ENCODE results near the gene ARL15.
"Not testable (repeated sequence)": the region's sequence is repeated elsewhere in the genome, so short reads cannot be mapped to it uniquely, and the experiment has no call there.

Gene ARL15

GRCh38 chr5:53982319-53982718 is 328.1 kb downstream of the ARL15 start:
- DNase-seq (ENCODE audit: low spot score), result not testable (repeated sequence)

- no peak for DNase-seq (ENCODE audit: low spot score)
These were observed 330.3 kb downstream of the ARL15 start for GRCh38 chr5:53980061-53980460.

DNA sequence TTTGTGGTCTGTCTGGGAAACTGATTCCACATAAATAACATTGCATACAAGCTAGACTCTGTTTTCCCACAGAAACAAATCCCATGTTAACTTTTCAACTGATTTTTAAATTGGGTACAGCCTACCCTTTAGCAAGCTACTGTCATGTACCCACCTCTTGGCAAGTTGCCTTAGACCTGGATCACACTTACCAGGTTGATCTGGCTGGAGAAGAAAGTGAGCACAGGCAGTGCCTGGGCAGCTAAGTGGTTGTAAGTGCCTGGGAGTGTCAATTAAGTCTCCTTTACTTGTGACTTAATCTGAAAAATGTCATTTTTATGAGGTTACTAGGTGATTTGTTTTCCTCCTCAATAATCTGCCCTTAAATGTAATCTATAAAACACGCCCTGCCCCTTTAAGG is 336.4 kb downstream of the ARL15 start:
- DNase-seq (ENCODE audit: low spot score), result no peak

- DNase-seq (ENCODE audit: low spot score), result no peak
These were observed 338.1 kb downstream of the ARL15 start for GRCh38 chr5:53972314-53972713.

- DNase-seq (ENCODE audit: low spot score), result no peak
These were observed 338.8 kb downstream of the ARL15 start for GRCh38 chr5:53971551-53971950.

- DNase-seq (ENCODE audit: low spot score), result no peak
These were observed 339.2 kb downstream of the ARL15 start for GRCh38 chr5:53971131-53971530.

- DNase-seq (ENCODE audit: low spot score), result no peak
These were observed 339.9 kb downstream of the ARL15 start for GRCh38 chr5:53970475-53970874.

DNA sequence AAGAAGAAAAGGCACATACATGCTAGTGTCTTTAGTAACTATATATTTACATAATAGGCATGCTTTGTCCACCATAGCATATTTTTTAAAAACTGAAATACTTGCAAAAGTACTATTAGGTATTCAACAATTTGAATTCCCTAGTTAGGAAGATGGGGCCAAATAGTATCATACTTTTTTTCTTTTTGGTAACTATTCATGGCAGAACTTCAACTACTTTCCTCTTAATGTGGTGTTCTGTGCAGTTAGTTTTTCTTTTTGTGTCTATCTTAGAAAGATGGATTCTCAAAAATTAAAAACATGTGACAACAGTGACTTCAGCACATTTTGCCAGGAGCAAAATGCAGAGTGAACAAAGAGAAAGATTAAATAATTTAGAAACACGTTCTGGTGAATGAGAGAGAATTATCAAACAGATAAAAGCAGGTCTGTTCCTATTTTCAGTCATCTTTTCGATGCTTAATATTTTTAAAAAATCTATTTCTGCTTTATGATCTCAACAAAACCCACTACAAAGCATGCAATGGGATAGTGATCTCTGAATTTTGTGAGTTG is 341.1 kb downstream of the ARL15 start:
- no peak for DNase-seq (ENCODE audit: low spot score)

DNA sequence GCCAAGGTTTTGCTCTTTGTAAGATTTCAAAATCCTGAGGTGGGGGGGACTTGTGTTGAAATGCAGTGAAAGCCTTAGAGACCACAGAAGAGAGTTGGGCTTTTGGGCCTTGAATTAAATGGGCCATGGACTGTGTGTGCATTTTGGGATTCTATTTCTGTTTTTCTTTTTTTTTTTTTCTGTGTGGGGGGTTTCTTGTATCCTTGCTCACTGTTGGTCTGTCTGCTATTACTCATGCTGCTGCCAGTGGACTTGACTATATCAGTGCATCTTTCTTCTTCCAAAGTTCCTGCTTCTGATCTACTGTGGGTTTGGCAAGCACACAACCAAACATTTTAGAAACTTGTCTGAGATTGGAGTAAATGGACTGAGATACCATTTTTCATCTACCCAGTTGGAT is 344.9 kb downstream of the ARL15 start:
- DNase-seq (ENCODE audit: low spot score), result no peak

GRCh38 chr5:53963958-53964357 is 346.4 kb downstream of the ARL15 start:
- DNase-seq (ENCODE audit: low spot score), result peak; percentile 18

GRCh38 chr5:53962306-53962705 is 348.1 kb downstream of the ARL15 start:
- DNase-seq (ENCODE audit: low spot score), result no peak

GRCh38 chr5:53956632-53957031 is 353.7 kb downstream of the ARL15 start:
- DNase-seq (ENCODE audit: low spot score), result no peak

DNA sequence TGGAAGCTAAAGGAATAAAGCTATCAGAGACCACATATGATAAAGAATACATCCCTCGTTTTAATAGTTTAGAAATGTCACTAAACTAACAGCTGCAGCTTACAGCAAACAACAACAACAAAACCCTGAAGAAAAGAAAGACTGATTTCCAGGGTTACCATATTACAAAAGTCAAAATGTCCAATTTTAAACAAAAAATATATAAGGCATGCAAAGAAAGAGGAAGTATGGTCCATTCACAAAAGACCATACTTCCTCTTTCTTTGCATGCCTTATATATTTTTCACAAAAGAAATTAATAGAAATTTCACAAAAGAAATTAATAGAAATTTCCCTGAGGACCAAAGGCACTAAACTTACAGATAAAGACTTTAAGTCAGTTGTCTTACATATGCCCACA is 354.2 kb downstream of the ARL15 start:
- DNase-seq (ENCODE audit: low spot score), result no peak

DNA sequence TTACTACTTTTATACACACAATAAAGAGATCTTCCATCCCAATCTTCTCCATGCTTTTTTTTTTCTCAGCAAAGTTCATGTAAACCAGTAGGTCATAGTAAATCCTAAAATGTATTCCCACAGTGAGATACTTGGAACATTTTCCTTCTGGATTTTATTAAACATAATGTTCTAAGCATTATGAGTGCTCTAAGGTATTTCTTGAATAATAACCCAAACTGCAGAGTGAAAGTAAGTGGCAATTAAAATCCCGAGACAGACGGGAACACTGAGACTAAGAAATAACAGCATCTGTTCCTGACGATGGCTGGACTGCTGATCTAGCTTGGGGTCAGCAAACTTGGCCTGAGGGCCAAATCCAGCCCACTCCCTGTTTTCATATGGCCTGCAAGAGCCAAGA is 359.8 kb downstream of the ARL15 start:
- DNase-seq (ENCODE audit: low spot score), result no peak

GRCh38 chr5:53948598-53948997 is 361.8 kb downstream of the ARL15 start:
- no peak for DNase-seq (ENCODE audit: low spot score)

DNA sequence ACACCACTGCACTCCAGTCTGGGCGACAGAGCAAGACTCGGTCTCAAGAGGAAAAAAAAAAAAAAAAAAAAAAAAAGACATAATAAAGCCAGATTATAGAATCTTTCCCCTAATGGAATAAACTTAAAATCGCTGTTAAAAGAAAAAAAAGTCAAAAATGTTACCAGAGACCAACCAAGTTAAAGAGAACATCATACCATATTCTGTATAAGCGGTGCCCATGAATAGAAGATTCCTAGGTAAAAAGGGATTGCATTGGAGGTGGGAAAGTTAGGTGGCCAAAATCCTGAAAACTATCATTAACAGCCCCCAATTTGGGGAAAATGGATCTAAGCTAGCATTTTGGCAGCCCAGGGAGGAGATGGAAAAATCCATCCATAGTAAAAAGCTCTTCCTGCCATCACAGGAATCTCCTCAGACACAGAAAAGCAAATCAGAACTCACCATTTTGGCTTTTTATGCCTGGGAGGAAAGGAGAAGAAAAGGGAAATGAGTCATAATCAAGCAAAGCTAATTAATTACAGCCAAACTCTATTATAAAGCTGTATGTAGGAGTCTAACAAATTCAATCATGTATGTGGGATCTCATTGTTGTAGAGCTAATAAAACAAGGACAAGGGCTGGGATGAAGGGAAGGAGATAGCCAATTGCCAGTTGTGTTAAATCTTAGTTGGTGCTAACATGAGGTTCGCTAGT is 363.8 kb downstream of the ARL15 start:
- DNase-seq (ENCODE audit: low spot score), result no peak

DNA sequence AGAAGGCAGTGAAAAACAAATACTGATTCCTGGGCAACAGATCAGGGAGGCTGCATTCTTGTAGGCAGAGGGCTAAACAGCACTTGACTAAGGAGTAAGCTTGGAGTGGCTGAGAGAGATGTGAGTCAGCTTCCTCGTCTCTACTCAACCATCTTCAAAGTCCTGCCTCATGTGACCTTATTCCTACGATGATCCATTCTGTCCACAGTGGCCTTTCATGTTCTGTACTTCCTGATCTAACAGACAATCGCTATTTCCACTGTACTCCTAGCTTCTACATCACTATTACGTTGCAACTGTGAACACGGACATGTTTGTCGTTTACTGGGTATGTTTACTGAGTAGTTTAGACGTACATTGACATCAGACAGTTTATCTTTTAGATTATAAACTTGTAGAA is 365.4 kb downstream of the ARL15 start:
- no peak for DNase-seq (ENCODE audit: low spot score)

DNA sequence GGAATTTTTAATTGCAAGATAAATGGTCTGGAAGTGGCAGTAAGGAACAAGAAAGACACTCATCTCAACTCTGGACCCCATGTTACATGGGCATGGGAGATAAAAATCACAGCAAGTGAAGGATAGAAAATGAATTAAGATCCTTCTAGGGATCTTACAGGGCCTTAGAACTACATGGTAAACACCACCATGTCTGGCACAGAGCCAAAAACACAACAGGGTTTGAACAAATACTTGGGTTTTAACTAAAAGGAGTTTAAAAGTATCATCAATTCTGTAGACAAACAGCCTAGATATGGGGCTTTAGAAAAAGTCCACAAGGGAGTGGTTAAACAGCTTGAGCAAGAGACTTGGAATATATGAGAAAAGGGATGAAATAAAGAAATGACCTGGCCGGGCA is 366.4 kb downstream of the ARL15 start:
- no peak for DNase-seq (ENCODE audit: low spot score)

DNA sequence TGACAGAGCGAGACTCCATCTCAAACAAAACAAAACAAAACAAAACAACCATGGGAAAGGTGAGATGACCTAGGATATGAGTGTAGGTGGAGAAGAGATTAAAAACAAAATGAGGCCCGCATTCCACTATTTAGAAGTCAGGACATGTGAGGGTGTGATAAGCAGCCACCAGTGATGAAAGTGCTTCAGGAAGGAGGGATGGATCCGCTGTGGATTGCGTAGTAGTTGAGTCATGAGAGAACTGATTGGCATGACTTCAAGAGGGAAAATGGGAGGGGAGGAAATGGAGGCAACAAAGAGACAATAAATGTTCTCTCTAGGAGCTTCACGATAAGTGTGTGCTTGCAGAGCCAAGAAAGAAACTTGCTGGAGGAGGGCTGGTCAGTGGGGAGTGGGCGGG is 367.6 kb downstream of the ARL15 start:
- no peak for DNase-seq (ENCODE audit: low spot score)

DNA sequence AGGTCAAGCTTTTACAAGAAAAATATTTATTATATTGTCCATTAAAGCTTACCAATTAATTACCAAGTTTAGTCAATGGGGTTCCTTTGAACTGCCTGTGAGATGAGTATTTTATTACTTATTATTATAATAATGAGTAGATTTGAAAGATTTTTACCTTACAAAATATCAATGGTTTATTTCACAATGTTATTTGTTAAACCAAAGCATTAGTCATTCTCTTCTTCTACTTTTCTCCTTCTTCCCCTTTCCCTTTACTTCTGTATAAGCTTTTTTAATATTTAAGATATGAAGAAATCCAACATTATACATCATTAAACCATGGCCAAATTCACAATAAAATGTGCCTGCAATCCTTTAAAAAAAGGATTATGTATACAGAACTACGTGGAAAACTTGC is 369.5 kb downstream of the ARL15 start:
- no peak for DNase-seq (ENCODE audit: low spot score)

DNA sequence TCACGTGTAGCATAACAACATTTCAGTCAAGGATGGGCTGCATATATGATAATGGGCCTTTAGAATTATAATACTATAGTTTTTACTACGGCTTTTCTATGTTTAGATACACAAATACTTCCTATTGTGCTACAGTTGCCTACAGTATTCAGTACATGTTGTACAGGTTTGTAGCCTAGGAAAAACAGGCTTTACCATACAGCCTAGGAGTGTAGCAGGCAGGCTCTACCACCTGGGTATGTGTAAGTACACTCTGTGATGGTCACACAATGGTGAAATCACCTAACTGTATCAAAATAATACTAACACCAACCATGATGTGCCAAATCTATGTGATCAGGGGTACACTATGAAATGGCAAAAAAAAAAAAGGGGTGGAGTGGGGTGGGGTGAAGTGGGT is 372.9 kb downstream of the ARL15 start:
- DNase-seq (ENCODE audit: low spot score), result no peak

DNA sequence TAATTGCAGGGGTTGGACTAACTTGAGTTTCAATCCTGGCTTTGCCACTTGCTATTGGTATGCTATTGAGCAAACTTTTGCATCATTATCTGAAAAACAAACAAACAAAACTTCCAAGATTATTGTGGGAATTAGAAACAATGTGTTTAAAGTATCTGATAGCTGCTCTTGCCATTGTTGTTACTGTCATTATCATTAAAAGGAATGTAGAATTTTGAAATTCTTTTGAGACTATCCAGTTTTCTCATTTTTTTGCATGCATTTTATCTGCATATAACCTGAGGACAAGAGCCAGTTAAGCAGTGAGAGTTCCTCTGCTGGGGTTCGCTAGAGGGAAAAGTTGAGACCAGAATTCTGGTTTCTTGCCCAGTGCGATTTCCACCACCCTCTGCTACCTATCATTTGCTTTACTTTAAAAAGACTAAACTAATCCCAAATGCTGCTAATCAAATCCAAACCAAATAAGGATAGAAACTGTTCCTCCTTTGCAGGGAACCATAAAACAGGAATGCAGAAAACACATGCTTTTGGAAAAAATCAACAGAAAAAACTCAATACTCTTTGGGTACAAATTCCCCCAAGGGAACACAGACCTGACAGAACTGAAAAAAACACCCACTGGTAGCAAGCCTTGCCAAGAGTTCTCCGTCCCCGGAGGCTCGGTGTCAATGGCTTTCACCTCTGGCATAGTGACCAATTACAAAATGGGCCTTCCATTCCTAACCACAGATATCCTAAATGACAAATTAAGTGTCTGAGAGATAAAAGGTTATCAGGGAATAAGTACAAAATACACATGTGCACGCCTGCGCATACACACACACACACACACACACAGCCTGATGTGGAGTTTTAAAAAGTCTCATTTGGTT is 373.7 kb downstream of the ARL15 start:
- no peak for DNase-seq (ENCODE audit: low spot score)

DNA sequence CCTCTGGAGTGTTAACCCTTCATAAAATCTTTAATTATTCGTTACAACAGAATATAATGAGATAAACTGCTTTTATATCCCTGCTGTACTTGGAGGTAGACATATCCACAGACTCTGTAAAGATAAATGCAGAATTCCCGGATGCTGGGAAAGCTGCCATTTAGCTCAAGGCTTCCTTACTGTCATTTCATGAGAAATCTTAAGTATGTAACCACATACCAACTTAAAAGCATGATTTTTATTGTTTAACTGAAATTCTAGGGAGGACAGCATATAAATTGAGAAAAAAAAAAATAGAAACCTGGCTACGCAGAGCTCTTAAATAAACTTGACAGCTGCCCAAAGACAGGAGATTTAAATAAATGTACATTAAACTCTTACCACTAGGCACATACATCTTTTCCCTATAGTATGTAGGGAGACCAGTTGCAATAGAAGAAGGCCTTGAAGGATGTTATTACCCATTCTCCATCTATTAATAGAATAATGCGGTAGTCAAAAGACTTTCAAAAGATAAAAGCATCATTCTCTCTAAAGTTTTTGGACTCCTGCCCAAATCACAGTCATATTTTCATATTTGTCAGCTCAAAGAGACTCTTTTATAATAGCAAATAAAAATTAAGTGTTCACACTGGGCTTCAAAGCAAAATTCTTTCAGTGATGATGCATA is 376.1 kb downstream of the ARL15 start:
- no peak for DNase-seq (ENCODE audit: low spot score)

All from iPS-NIHi11 (cell line).